B cell (primary cell): ENCODE data around the gene RNF220. TPM values are rescaled to one million over a fixed set of nuclear protein-coding genes. Genes with fewer than 3 reads are reported as not detected.

Source experiments
- ATAC-seq: fragments of 200-7000 bp; cut with Tn5 transposase; one replicate; pipeline ENCODE4 v1.10.0; 2021; ENCODE audit warnings: low read depth, mild to moderate bottlenecking, moderate number of reproducible peaks, moderate library complexity
- CTCF ChIA-PET: fragments of 350-600 bp; sonication (Branson Sonifier 250); formaldehyde crosslinking; loops from one replicate; lab custom pipeline; 2021; ENCODE audit warnings: antibody characterized with exemption, inconsistent platforms; lab: Charles Lee
- POLR2A ChIA-PET: fragments of 350-600 bp; sonication (Branson Sonifier 250); formaldehyde crosslinking; loops from one replicate; lab custom pipeline; 2021; ENCODE audit warnings: antibody characterized with exemption; lab: Charles Lee
- DNase-seq: peaks from one replicate; pipeline ENCODE4 v3.0.0; 2013
- H2AFZ ChIP-seq: 2 replicates; pipeline ENCODE4 v1.6.1; 2012; ENCODE audit warnings: mild to moderate bottlenecking, low read depth, low read length; ENCODE audit not compliant: insufficient read depth, poor library complexity, severe bottlenecking
- H3K27ac ChIP-seq, 2 donors: 1 replicate in 1 of 2; 2 replicates in 1 of 2; pipeline ENCODE4 v1.5.1; 2012 to 2013; ENCODE audit warnings: low read length in 2 of 2, mild to moderate bottlenecking in 2 of 2, moderate library complexity in 1 of 2
- H3K27me3 ChIP-seq, 4 experiments: fragments of 200-600 bp in 1 of 4; sonication (generic) in 1 of 4; replicated peaks in 1 of 4; 1 replicate in 2 of 4; 2 replicates in 2 of 4; pipeline versions ENCODE4 v1.6.1 to v1.7.0; 2013 to 2016; ENCODE audit warnings: low read length in 3 of 4, mild to moderate bottlenecking in 2 of 4, mixed read lengths in 1 of 4, moderate library complexity in 1 of 4; ENCODE audit not compliant: insufficient read depth in 4 of 4, control insufficient read depth in 3 of 4; ENCODE audit errors: control extremely low read depth in 1 of 4
- H3K36me3 ChIP-seq, 2 experiments: replicated peaks in 1 of 2; 1 replicate in 1 of 2; 2 replicates in 1 of 2; pipeline versions ENCODE4 v1.6.1 to v1.7.1; 2013; ENCODE audit warnings: low read length in 1 of 2; ENCODE audit not compliant: insufficient read depth in 2 of 2, control insufficient read depth in 1 of 2; ENCODE audit errors: control extremely low read depth in 1 of 2, extremely low read depth in 1 of 2
- H3K4me1 ChIP-seq, 2 donors: fragments of 200-600 bp in 1 of 2; sonication (generic) in 1 of 2; 1 replicate in 1 of 2; 2 replicates in 1 of 2; pipeline versions ENCODE4 v1.5.1 to v1.6.1; 2013 to 2017; ENCODE audit warnings: low read length in 2 of 2; ENCODE audit not compliant: control insufficient read depth in 2 of 2, insufficient read depth in 2 of 2
- H3K4me2 ChIP-seq: replicated peaks from 2 replicates; pipeline ENCODE3; 2012; ENCODE audit warnings: mild to moderate bottlenecking, low read depth, low read length; ENCODE audit not compliant: poor library complexity, severe bottlenecking
- H3K4me3 ChIP-seq, 5 experiments: fragments of 200-600 bp in 1 of 5; sonication (generic) in 1 of 5; 1 replicate in 3 of 5; 2 replicates in 2 of 5; pipeline versions ENCODE4 v1.5.1 to v1.7.0; 2011 to 2016; ENCODE audit warnings: low read length in 4 of 5, mild to moderate bottlenecking in 4 of 5, low read depth in 2 of 5, control low read depth in 1 of 5, moderate library complexity in 1 of 5; ENCODE audit not compliant: insufficient read depth in 1 of 5; ENCODE audit errors: control extremely low read depth in 1 of 5, extremely low read depth in 1 of 5
- H3K79me2 ChIP-seq: fragments of 200-600 bp; sonication (generic); one replicate; pipeline ENCODE4 v1.6.0; 2016; ENCODE audit warnings: low read length; ENCODE audit not compliant: control insufficient read depth, insufficient read depth
- H3K9ac ChIP-seq: fragments of 200-600 bp; sonication (generic); 2 replicates; pipeline ENCODE4 v1.6.1; 2017; ENCODE audit warnings: mild to moderate bottlenecking, low read length, moderate library complexity
- H3K9me3 ChIP-seq, 3 donors: one replicate each; pipeline versions ENCODE4 v1.6.1 to v1.7.1; 2013; ENCODE audit warnings: low read length in 2 of 3; ENCODE audit not compliant: control insufficient read depth in 2 of 3, insufficient read depth in 1 of 3; ENCODE audit errors: control extremely low read depth in 1 of 3
- H4K20me1 ChIP-seq: 2 replicates; pipeline ENCODE4 v1.6.0; 2012; ENCODE audit warnings: mild to moderate bottlenecking, low read length; ENCODE audit not compliant: insufficient read depth, control insufficient read depth, poor library complexity, severe bottlenecking
- H3K27ac Mint-ChIP-seq: one replicate; pipeline ENCODE4 v1.8.0; 2021; ENCODE audit warnings: mixed read lengths
- H3K27me3 Mint-ChIP-seq: one replicate; pipeline ENCODE4 v1.8.0; 2021; ENCODE audit warnings: mixed read lengths
- H3K4me1 Mint-ChIP-seq: one replicate; pipeline ENCODE4 v1.8.0; 2021; ENCODE audit warnings: mixed read lengths
- H3K4me3 Mint-ChIP-seq: one replicate; pipeline ENCODE4 v1.8.0; 2021; ENCODE audit warnings: mixed read lengths
- H3K9me3 Mint-ChIP-seq: one replicate; pipeline ENCODE4 v1.8.0; 2022; ENCODE audit warnings: mixed read lengths; ENCODE audit not compliant: insufficient read depth
- CTCF ChIP-seq: fragments of 200-600 bp; IDR thresholded peaks from one replicate; pipeline ENCODE4 v1.8.0; 2022; ENCODE audit warnings: antibody characterized with exemption, mild to moderate bottlenecking
- EZH2 ChIP-seq: IDR thresholded peaks from 2 replicates; pipeline ENCODE4 v1.6.1; 2012; ENCODE audit warnings: borderline replicate concordance, low read depth, mild to moderate bottlenecking, moderate library complexity, low read length; ENCODE audit not compliant: insufficient read depth, poor library complexity, severe bottlenecking
- WGBS: methylation state at CpG from one replicate; pipeline ENCODE4 v1.1.5; 2013; ENCODE audit warnings: missing lambda C conversion rate; ENCODE audit not compliant: insufficient coverage; 5-methylcytosine and 5-hydroxymethylcytosine counted together
- intact Hi-C: fragments of 100-400 bp; cut with micrococcal nuclease; formaldehyde crosslinking; loops from one replicate; pipeline ENCODE4 v1.10.0; 2022
- polyA plus RNA-seq: library from polyadenylated mRNA; depleted of rRNA; stranded (reverse); fragments of >200 nt; gene quantifications from 2 replicates; pipeline ENCODE4 v1.2.3, GENCODE V29; 2012
- total RNA-seq, 2 donors: library from RNA; stranded (reverse); fragments of 120-200 nt in 1 of 2; gene quantifications; 1 replicate in 1 of 2; 2 replicates in 1 of 2; pipeline versions ENCODE4 v1.2.3 to v1.2.4, GENCODE V29; 2013 to 2022

Gene RNF220
- total and polyA plus RNA-seq, 2 donors (not counting 1 experiment from before 2014, with no cell fraction given), result 115 to 141 TPM

DNA sequence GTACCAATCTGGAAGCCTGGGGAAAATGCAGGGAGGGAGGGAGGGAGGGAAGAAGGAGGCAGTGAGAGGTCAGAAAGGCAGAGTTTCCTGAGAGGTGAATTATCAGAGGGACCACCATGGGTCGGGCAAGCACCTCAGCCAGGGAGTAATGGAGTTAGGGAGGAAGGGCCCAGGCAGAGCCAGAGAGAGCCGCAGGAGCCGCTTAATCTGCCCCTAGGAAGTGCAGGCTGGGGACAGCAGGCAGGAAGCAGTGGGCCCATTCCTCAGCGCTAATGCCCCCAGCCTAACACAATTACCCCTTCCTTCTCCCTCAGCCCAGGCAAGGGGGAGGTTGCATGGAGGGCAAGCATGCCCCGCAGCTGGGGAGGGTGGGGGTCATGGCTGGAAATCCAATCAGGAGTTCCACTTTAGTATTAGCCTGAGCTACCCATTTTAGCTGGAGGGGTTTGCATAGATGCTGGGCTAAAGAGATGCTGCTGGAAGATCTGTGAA is 160.2 kb downstream of the RNF220 start:
- intact Hi-C loops, result no loop called here
- CTCF ChIA-PET, result no interaction called here
- Histone ChIP-seq H3K4me2 (no peak overlapping the region), H3K4me3 (no peak overlapping the region), H3K79me2 (no peaks in the 10 kb centered on the region), H3K27ac (no peak overlapping the region), H4K20me1 (no peaks in the 10 kb centered on the region), H3K9me3 (no peaks in the 10 kb centered on the region), H3K36me3 (no peaks in the 10 kb centered on the region), H2AFZ (no peak overlapping the region), H3K9ac (no peak overlapping the region), H3K27me3 (no peaks in the 10 kb centered on the region), H3K4me1 (no peaks in the 10 kb centered on the region)
- Mint-ChIP-seq H3K4me1 (peaks cover 3% of the 10 kb centered on the region), H3K27me3 (peaks cover 33% of the 10 kb centered on the region), H3K4me3 (no peak overlapping the region), H3K27ac (no peak overlapping the region), H3K9me3 (no peaks in the 10 kb centered on the region)
- DNase-seq (no peak), ATAC-seq (no peak)
- WGBS, result 88% methylated on average over 1 of the region's 5 CpGs
- TF ChIP-seq CTCF (no peak), EZH2 (no peak)
- POLR2A ChIA-PET, result no interaction called here

- Histone ChIP-seq H3K79me2 (no peaks in the 10 kb centered on the region), H3K4me3 (no peak overlapping the region), H3K9ac (no peak overlapping the region), H3K27ac (no peak overlapping the region), H4K20me1 (no peaks in the 10 kb centered on the region), H3K4me1 (no peaks in the 10 kb centered on the region), H3K27me3 (no peaks in the 10 kb centered on the region), H3K36me3 (no peaks in the 10 kb centered on the region), H3K4me2 (no peak overlapping the region), H3K9me3 (no peaks in the 10 kb centered on the region), H2AFZ (no peak overlapping the region)
- intact Hi-C loops, result no loop called here
- Mint-ChIP-seq H3K27ac (no peak overlapping the region), H3K4me3 (no peak overlapping the region), H3K9me3 (no peaks in the 10 kb centered on the region), H3K27me3 (peaks cover 35% of the 10 kb centered on the region), H3K4me1 (peaks cover under 1% of the 10 kb centered on the region)
- no peak for DNase-seq
- TF ChIP-seq EZH2 (no peak), CTCF (no peak)
- no peak for ATAC-seq
- WGBS, result 99% methylated on average over 6 of the region's 6 CpGs
- ChIA-PET POLR2A (no interaction called here), CTCF (no interaction called here)
Measured at GRCh38 chr1:44565833-44566232, 160.8 kb downstream of the RNF220 start.
